T-cell (primary cell): ENCODE measurements around the gene NEU1. TPM values are rescaled to one million over a fixed set of nuclear protein-coding genes. Genes with fewer than 3 reads are reported as not detected.
"Not testable (repeated sequence)": the region's sequence is repeated elsewhere in the genome, so short reads cannot be mapped to it uniquely, and the experiment has no call there.

Experiments
- ATAC-seq, 4 experiments: fragments of 200-7000 bp in 3 of 4; fragments of 150-1000 bp in 1 of 4; cut with Tn5 transposase; replicated peaks in 1 of 4; 1 replicate in 3 of 4; 2 replicates in 1 of 4; pipeline ENCODE4 v1.10.0; 2021; ENCODE audit warnings: moderate library complexity in 3 of 4, mild to moderate bottlenecking in 2 of 4, moderate number of reproducible peaks in 1 of 4
- CTCF ChIA-PET, 2 donors: fragments of 300-600 bp; sonication (Branson Sonifier 250); formaldehyde crosslinking; loops; one replicate each; lab custom pipeline; 2022; ENCODE audit warnings: antibody characterized with exemption in 2 of 2; lab: Charles Lee
- POLR2A ChIA-PET, 2 donors: fragments of 300-600 bp; sonication (Branson Sonifier 250); formaldehyde crosslinking; loops; one replicate each; lab custom pipeline; 2022; ENCODE audit warnings: antibody characterized with exemption in 2 of 2; lab: Charles Lee
- DNase-seq, 35 experiments: peaks; one replicate each; pipeline versions ENCODE4 v3.0.0 to v3.0.0-alpha.2; 2013 to 2023
- H3K27ac ChIP-seq: one replicate; pipeline ENCODE4 v1.5.1; 2013; ENCODE audit warnings: low read length
- H3K27me3 ChIP-seq, 2 experiments: replicated peaks in 1 of 2; 1 replicate in 1 of 2; 2 replicates in 1 of 2; pipeline versions ENCODE4 v1.6.1 to v1.7.0; 2013; ENCODE audit warnings: low read length in 1 of 2, mixed read lengths in 1 of 2; ENCODE audit not compliant: control insufficient read depth in 2 of 2, insufficient read depth in 2 of 2; ENCODE audit errors: extremely low read depth in 1 of 2
- H3K36me3 ChIP-seq, 2 donors: 1 replicate in 1 of 2; 2 replicates in 1 of 2; pipeline versions ENCODE4 v1.6.1 to v1.7.0; 2013; ENCODE audit warnings: low read length in 1 of 2; ENCODE audit not compliant: control insufficient read depth in 2 of 2, insufficient read depth in 1 of 2; ENCODE audit errors: extremely low read depth in 1 of 2
- H3K4me1 ChIP-seq, 2 experiments: 1 replicate in 1 of 2; 2 replicates in 1 of 2; pipeline versions ENCODE4 v1.6.1 to v1.7.0; 2013; ENCODE audit warnings: low read length in 2 of 2, mixed read lengths in 1 of 2; ENCODE audit not compliant: insufficient read depth in 2 of 2, control insufficient read depth in 1 of 2; ENCODE audit errors: extremely low read depth in 1 of 2
- H3K4me3 ChIP-seq, 2 donors: 1 replicate in 1 of 2; 2 replicates in 1 of 2; pipeline versions ENCODE4 v1.5.1 to v1.7.0; 2013; ENCODE audit warnings: mild to moderate bottlenecking in 2 of 2, low read length in 1 of 2, moderate library complexity in 1 of 2; ENCODE audit not compliant: control insufficient read depth in 1 of 2; ENCODE audit errors: extremely low read depth in 1 of 2
- H3K9me3 ChIP-seq: 2 replicates; pipeline ENCODE4 v1.7.0; 2013
- H3K27ac Mint-ChIP-seq, 2 donors: one replicate each; pipeline ENCODE4 v1.8.0; 2020 to 2021; ENCODE audit warnings: mild to moderate bottlenecking in 2 of 2, mixed read lengths in 2 of 2
- H3K27me3 Mint-ChIP-seq, 2 donors: one replicate each; pipeline ENCODE4 v1.8.0; 2021 to 2022; ENCODE audit warnings: mixed read lengths in 2 of 2
- H3K36me3 Mint-ChIP-seq: one replicate; pipeline ENCODE4 v1.8.0; 2021; ENCODE audit warnings: mixed read lengths
- H3K4me1 Mint-ChIP-seq, 3 donors: one replicate each; pipeline ENCODE4 v1.8.0; 2020 to 2022; ENCODE audit warnings: mixed read lengths in 3 of 3, mild to moderate bottlenecking in 1 of 3
- H3K4me3 Mint-ChIP-seq, 3 donors: one replicate each; pipeline ENCODE4 v1.8.0; 2020 to 2022; ENCODE audit warnings: mild to moderate bottlenecking in 3 of 3, mixed read lengths in 3 of 3, moderate library complexity in 3 of 3
- H3K9me3 Mint-ChIP-seq, 3 donors: one replicate each; pipeline ENCODE4 v1.8.0; 2020 to 2022; ENCODE audit warnings: mixed read lengths in 3 of 3
- WGBS: methylation state at CpG from one replicate; pipeline ENCODE4 v1.1.5; 2013; ENCODE audit warnings: missing lambda C conversion rate; ENCODE audit not compliant: insufficient coverage; 5-methylcytosine and 5-hydroxymethylcytosine counted together
- total RNA-seq, 35 experiments: library from RNA in 6 of 35; stranded (reverse) in 6 of 35; fragments of 120-200 nt in 1 of 35; gene quantifications; one replicate each; pipeline versions ENCODE4 v1.2.1 to v1.2.4 and lab custom pipeline; 2013 to 2026

Gene NEU1
- total RNA-seq, 5 donors from 2014 or later (not counting 1 experiment from before 2014, with no cell fraction given), result 15.9 to 29.2 (median 19.9) TPM

DNA sequence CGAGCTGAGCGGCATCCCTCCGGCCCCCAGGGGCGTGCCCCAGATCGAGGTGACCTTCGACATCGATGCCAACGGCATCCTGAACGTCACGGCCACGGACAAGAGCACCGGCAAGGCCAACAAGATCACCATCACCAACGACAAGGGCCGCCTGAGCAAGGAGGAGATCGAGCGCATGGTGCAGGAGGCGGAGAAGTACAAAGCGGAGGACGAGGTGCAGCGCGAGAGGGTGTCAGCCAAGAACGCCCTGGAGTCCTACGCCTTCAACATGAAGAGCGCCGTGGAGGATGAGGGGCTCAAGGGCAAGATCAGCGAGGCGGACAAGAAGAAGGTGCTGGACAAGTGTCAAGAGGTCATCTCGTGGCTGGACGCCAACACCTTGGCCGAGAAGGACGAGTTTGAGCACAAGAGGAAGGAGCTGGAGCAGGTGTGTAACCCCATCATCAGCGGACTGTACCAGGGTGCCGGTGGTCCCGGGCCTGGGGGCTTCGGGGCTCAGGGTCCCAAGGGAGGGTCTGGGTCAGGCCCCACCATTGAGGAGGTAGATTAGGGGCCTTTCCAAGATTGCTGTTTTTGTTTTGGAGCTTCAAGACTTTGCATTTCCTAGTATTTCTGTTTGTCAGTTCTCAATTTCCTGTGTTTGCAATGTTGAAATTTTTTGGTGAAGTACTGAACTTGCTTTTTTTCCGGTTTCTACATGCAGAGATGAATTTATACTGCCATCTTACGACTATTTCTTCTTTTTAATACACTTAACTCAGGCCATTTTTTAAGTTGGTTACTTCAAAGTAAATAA, 45.3 kb downstream of the NEU1 start:
- Mint-ChIP-seq H3K4me3 (peak overlapping the region; percentile 72 to 90 (median 85)), H3K4me1 (peaks cover 41 to 61% (median 51%) of the 10 kb centered on the region in 3 donors), H3K27ac (peak overlapping the region; percentile 95 to 97)
- H3K27me3 ChIP-seq, H3K9me3 ChIP-seq, H3K27me3 Mint-ChIP-seq, H3K9me3 Mint-ChIP-seq, H3K36me3 Mint-ChIP-seq, H3K36me3 ChIP-seq: not testable (repeated sequence)
- Histone ChIP-seq H3K27ac (peak overlapping the region; percentile 68), H3K4me3 (peak overlapping the region; percentile 26 to 63), H3K4me1 (peaks cover 12 to 53% of the 10 kb centered on the region in 2 experiments)
- WGBS, result 5% methylated on average over 7 of the region's 37 CpGs
- CTCF ChIA-PET, result interaction anchor here in 1 of 2 donors (0.6 to 1.0 kb wide), 4 partner anchors 14 to 79 kb away, joined by 3 to 6 read pairs (median 3); partner anchors contain the start of genes NEU1 and VARS1
- peak; percentile 54 to 64 (median 60) for ATAC-seq
- peak in 6 of 35 experiments; percentile 17 to 67 (median 51) for DNase-seq
- POLR2A ChIA-PET, result interaction anchor here in 1 of 2 donors (0.6 kb wide), 1 partner anchor 200 kb away, joined by 16 read pairs; no protein-coding TSS in a partner anchor

- peak within 1 kb of the TSS; percentile 90 to 94 for H3K27ac Mint-ChIP-seq
- POLR2A ChIA-PET, result interaction anchor here (0.6 to 0.8 kb wide), 3 partner anchors 9 to 303 kb away, joined by 4 to 16 read pairs (median 5); partner anchors contain the start of gene LSM2 (in 1 of the 2)
- Histone ChIP-seq H3K4me1 (peaks cover 9 to 48% of the 10 kb centered on the region in 2 experiments), H3K36me3 (peaks cover 8 to 15% of the 10 kb centered on the region in 2 donors), H3K27ac (peak within 1 kb of the TSS; percentile 69), H3K27me3 (no peaks in the 10 kb centered on the region), H3K9me3 (no peaks in the 10 kb centered on the region), H3K4me3 (peak within 1 kb of the TSS; percentile 88 to 90)
- ATAC-seq (peak; percentile 7 to 19 (median 12)), DNase-seq (peak in 7 of 35 experiments; percentile 22 to 65 (median 35))
- under 1% methylated on average over 45 of the region's 56 CpGs for whole genome bisulfite sequencing
- no peaks in the 10 kb centered on the region for H3K9me3 Mint-ChIP-seq
- H3K27me3 Mint-ChIP-seq, result no peaks in the 10 kb centered on the region
- peaks cover 10% of the 10 kb centered on the region for H3K36me3 Mint-ChIP-seq
- H3K4me1 Mint-ChIP-seq, result peaks cover 30 to 54% (median 44%) of the 10 kb centered on the region in 3 donors
- H3K4me3 Mint-ChIP-seq, result peak within 1 kb of the TSS; percentile 89 to 92 (median 90)
- CTCF ChIA-PET, result interaction anchor here (0.6 to 0.9 kb wide), 4 partner anchors 8 to 263 kb away, joined by 3 to 6 read pairs (median 4); partner anchors contain the start of genes DDAH2 (in 1 of the 2) and LSM2 (in 1 of the 2)
These were observed 47.4 kb downstream of the NEU1 start, which contains the start of the genes HSPA1A and HSPA1L for GRCh38 chr6:31815025-31815838. Gene HSPA1A (plus strand): TSS chr6:31815543. CDS start chr6:31815757, 214 bp downstream. Gene HSPA1L (minus strand): TSS chr6:31815283. CDS start chr6:31811972, 3,311 bp downstream.

DNA sequence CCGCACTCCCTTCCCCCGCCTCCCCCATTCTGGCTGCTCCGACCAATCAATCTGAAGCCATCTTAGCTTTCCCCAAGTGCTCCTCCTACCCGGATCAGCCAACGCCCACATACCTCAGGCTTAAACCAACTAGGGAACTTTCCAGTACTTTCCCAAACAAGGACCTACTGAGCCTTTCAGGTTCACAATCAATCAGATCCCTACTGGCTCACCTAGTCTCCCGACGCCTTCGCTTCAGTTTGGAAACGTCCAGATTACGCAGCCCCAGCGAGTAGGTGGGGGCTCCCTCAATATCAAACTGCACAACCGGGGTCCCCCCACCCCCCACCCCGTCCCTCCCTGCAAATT, 48.0 kb downstream of the NEU1 start:
- Mint-ChIP-seq H3K9me3 (no peaks in the 10 kb centered on the region), H3K27ac (peak overlapping the region; percentile 90 to 94), H3K36me3 (peaks cover 16% of the 10 kb centered on the region), H3K27me3 (no peaks in the 10 kb centered on the region), H3K4me3 (peak overlapping the region; percentile 89 to 92 (median 90)), H3K4me1 (peaks cover 30 to 55% (median 40%) of the 10 kb centered on the region in 3 donors)
- ChIA-PET CTCF (interaction anchor here in 1 of 2 donors (0.7 to 1.1 kb wide), 5 partner anchors 8 to 85 kb away, joined by 3 to 6 read pairs (median 4); partner anchors contain the start of genes DDAH2 and LSM2), POLR2A (interaction anchor here in 1 of 2 donors (0.6 to 0.8 kb wide), 2 partner anchors 8 to 304 kb away, joined by 5 to 16 read pairs; partner anchors contain the start of gene LSM2)
- no peaks in the 10 kb centered on the region for H3K9me3 ChIP-seq
- 0% methylated on average over 12 of the region's 13 CpGs for WGBS
- peaks cover 9 to 44% of the 10 kb centered on the region in 2 experiments for H3K4me1 ChIP-seq
- peak overlapping the region; percentile 69 for H3K27ac ChIP-seq
- H3K27me3 ChIP-seq, result no peaks in the 10 kb centered on the region
- peak in 28 of 35 experiments; percentile 26 to 83 (median 50) for DNase-seq
- H3K4me3 ChIP-seq, result peak overlapping the region; percentile 88 to 90
- ATAC-seq, result peak; percentile 43 to 68 (median 48)
- H3K36me3 ChIP-seq, result peaks cover 8 to 20% of the 10 kb centered on the region in 2 donors

DNA sequence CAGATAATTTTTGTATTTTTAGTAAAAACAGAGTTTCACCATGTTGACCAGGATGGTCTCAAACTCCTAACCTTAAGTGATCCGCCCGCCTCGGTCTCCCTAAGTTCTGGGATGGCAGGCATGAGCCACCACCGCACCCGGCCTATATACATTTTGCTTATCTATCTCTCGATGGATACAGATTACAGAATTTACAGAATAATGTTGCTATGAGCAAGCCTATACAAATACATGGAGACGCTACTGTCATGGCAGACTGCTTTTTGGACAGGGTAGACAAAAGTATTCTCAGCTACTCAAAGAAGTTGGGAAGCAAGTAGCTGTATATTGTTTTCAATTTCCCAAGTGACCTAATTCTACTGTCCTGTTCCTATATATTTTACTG, 49.2 kb downstream of the NEU1 start:
- Histone ChIP-seq H3K36me3 (peaks cover 8 to 22% of the 10 kb centered on the region in 2 donors), H3K4me3 (peak overlapping the region in 1 of 2 donors; percentile 90), H3K27ac (no peak overlapping the region), H3K4me1 (peaks cover 8 to 32% of the 10 kb centered on the region in 2 experiments), H3K27me3 (no peaks in the 10 kb centered on the region), H3K9me3 (no peaks in the 10 kb centered on the region)
- Mint-ChIP-seq H3K27me3 (no peaks in the 10 kb centered on the region), H3K4me1 (peaks cover 29 to 50% (median 34%) of the 10 kb centered on the region in 3 donors), H3K36me3 (peaks cover 19% of the 10 kb centered on the region), H3K4me3 (peak overlapping the region; percentile 70 to 92 (median 90)), H3K27ac (peak overlapping the region; percentile 86 to 90), H3K9me3 (no peaks in the 10 kb centered on the region)
- DNase-seq (no peak), ATAC-seq (no peak)
- ChIA-PET CTCF (interaction anchor here (0.6 to 1.1 kb wide), 2 partner anchors 17 to 99 kb away, joined by 3 to 6 read pairs; no protein-coding TSS in a partner anchor), POLR2A (no interaction called here)
- WGBS, result no CpG with 5 or more reads among the region's 7 CpGs

- CTCF ChIA-PET, result no interaction called here
- whole genome bisulfite sequencing, result 94% methylated on average over 5 of the region's 12 CpGs
- Mint-ChIP-seq H3K4me3 (no peak overlapping the region), H3K36me3 (peaks cover 19% of the 10 kb centered on the region), H3K9me3 (no peaks in the 10 kb centered on the region), H3K27ac (no peak overlapping the region), H3K4me1 (peaks cover 24 to 42% (median 25%) of the 10 kb centered on the region in 3 donors), H3K27me3 (no peaks in the 10 kb centered on the region)
- Histone ChIP-seq H3K27ac (no peak overlapping the region), H3K4me3 (no peak overlapping the region), H3K9me3 (no peaks in the 10 kb centered on the region), H3K4me1 (peaks cover 5 to 35% of the 10 kb centered on the region in 2 experiments), H3K27me3 (no peaks in the 10 kb centered on the region), H3K36me3 (peaks cover 8 to 22% of the 10 kb centered on the region in 2 donors)
- POLR2A ChIA-PET, result interaction anchor here in 1 of 2 donors (0.7 kb wide), 1 partner anchor 154 kb away, joined by 3 read pairs; no protein-coding TSS in a partner anchor
- DNase-seq, result no peak
- no peak for ATAC-seq
These were observed 51.0 kb downstream of the NEU1 start for GRCh38 chr6:31811645-31812044.
